ENCODE measurements around the gene CLBA1.

Gene CLBA1

GRCh38 chr14:104986487-104987164 lies 1.0 kb downstream of the CLBA1 start:
- no peak overlapping the region for H3K27ac ChIP-seq (ENCODE audit: low read depth, low read length)
- H3K9ac ChIP-seq (ENCODE audit: low read length): peak overlapping the region; percentile 36
- H3K4me1 ChIP-seq (ENCODE audit: control insufficient read depth, insufficient read depth, low read length): peaks cover 11% of the 10 kb centered on the region; the same call in 1 of the 2 replicates
- peaks cover 11% of the 10 kb centered on the region; the same call in 1 of the 2 replicates for H3K27me3 ChIP-seq (ENCODE audit: control insufficient read depth, insufficient read depth, low read length)
- no peaks in the 10 kb centered on the region for H3K9me3 ChIP-seq (ENCODE audit: control insufficient read depth, insufficient read depth, low read depth, low read length)
- 0 out of 2 replicates have a peak, but pooled peaks cover 1% of the 10 kb centered on the region for H3K36me3 ChIP-seq (ENCODE audit: control insufficient read depth, insufficient read depth, low read length)
- H3K4me3 ChIP-seq (ENCODE audit: low read depth, low read length): peak overlapping the region; percentile 79

- H3K9ac ChIP-seq (ENCODE audit: low read length): no peak overlapping the region
- peaks cover 8% of the 10 kb centered on the region for H3K36me3 ChIP-seq (ENCODE audit: control insufficient read depth, insufficient read depth, low read length)
- H3K4me3 ChIP-seq (ENCODE audit: low read depth, low read length): no peak overlapping the region
- no peak overlapping the region for H3K27ac ChIP-seq (ENCODE audit: low read depth, low read length)
- no peaks in the 10 kb centered on the region for H3K9me3 ChIP-seq (ENCODE audit: control insufficient read depth, insufficient read depth, low read depth, low read length)
- H3K4me1 ChIP-seq (ENCODE audit: control insufficient read depth, insufficient read depth, low read length): peaks cover 8% of the 10 kb centered on the region; the same call in 1 of the 2 replicates
- peaks cover 11% of the 10 kb centered on the region; the same call in 1 of the 2 replicates for H3K27me3 ChIP-seq (ENCODE audit: control insufficient read depth, insufficient read depth, low read length)
These were observed 3.8 kb downstream of the CLBA1 start for GRCh38 chr14:104989236-104989950.

GRCh38 chr14:104989951-104990303 lies 4.3 kb downstream of the CLBA1 start:
- Histone ChIP-seq H3K9me3 (ENCODE audit: control insufficient read depth, insufficient read depth, low read depth, low read length) (no peaks in the 10 kb centered on the region), H3K4me3 (ENCODE audit: low read depth, low read length) (no peak overlapping the region), H3K4me1 (ENCODE audit: control insufficient read depth, insufficient read depth, low read length) (peaks cover 8% of the 10 kb centered on the region; the same call in 1 of the 2 replicates), H3K9ac (ENCODE audit: low read length) (no peak overlapping the region), H3K36me3 (ENCODE audit: control insufficient read depth, insufficient read depth, low read length) (peaks cover 8% of the 10 kb centered on the region), H3K27me3 (ENCODE audit: control insufficient read depth, insufficient read depth, low read length) (peaks cover 11% of the 10 kb centered on the region; the same call in 1 of the 2 replicates), H3K27ac (ENCODE audit: low read depth, low read length) (no peak overlapping the region)

- H3K36me3 ChIP-seq (ENCODE audit: control insufficient read depth, insufficient read depth, low read length): peaks cover 8% of the 10 kb centered on the region
- no peak overlapping the region for H3K27ac ChIP-seq (ENCODE audit: low read depth, low read length)
- H3K27me3 ChIP-seq (ENCODE audit: control insufficient read depth, insufficient read depth, low read length): peaks cover 1% of the 10 kb centered on the region; the same call in 1 of the 2 replicates
- no peak overlapping the region for H3K4me3 ChIP-seq (ENCODE audit: low read depth, low read length)
- no peaks in the 10 kb centered on the region for H3K9me3 ChIP-seq (ENCODE audit: control insufficient read depth, insufficient read depth, low read depth, low read length)
- no peak overlapping the region for H3K9ac ChIP-seq (ENCODE audit: low read length)
- no peaks in the 10 kb centered on the region for H3K4me1 ChIP-seq (ENCODE audit: control insufficient read depth, insufficient read depth, low read length)
These were observed 6.3 kb downstream of the CLBA1 start for GRCh38 chr14:104991896-104992230.

- H3K36me3 ChIP-seq (ENCODE audit: control insufficient read depth, insufficient read depth, low read length): peaks cover 8% of the 10 kb centered on the region
- H3K27ac ChIP-seq (ENCODE audit: low read depth, low read length): no peak overlapping the region
- H3K9me3 ChIP-seq (ENCODE audit: control insufficient read depth, insufficient read depth, low read depth, low read length): no peaks in the 10 kb centered on the region
These were observed 6.9 kb downstream of the CLBA1 start for GRCh38 chr14:104992501-104992900.

GRCh38 chr14:104993306-104993705 lies 7.7 kb downstream of the CLBA1 start:
- Histone ChIP-seq H3K9me3 (ENCODE audit: control insufficient read depth, insufficient read depth, low read depth, low read length) (no peaks in the 10 kb centered on the region), H3K36me3 (ENCODE audit: control insufficient read depth, insufficient read depth, low read length) (peaks cover 8% of the 10 kb centered on the region), H3K4me3 (ENCODE audit: low read depth, low read length) (no peak overlapping the region), H3K4me1 (ENCODE audit: control insufficient read depth, insufficient read depth, low read length) (no peaks in the 10 kb centered on the region), H3K27me3 (ENCODE audit: control insufficient read depth, insufficient read depth, low read length) (no peaks in the 10 kb centered on the region), H3K27ac (ENCODE audit: low read depth, low read length) (no peak overlapping the region), H3K9ac (ENCODE audit: low read length) (no peak overlapping the region)

More at GRCh38 chr14:104992501-104992900, 6.9 kb downstream of the CLBA1 start:
- Histone ChIP-seq H3K9ac (ENCODE audit: low read length) (no peak overlapping the region), H3K4me3 (ENCODE audit: low read depth, low read length) (no peak overlapping the region), H3K4me1 (ENCODE audit: control insufficient read depth, insufficient read depth, low read length) (no peaks in the 10 kb centered on the region), H3K27me3 (ENCODE audit: control insufficient read depth, insufficient read depth, low read length) (no peaks in the 10 kb centered on the region)

- no peaks in the 10 kb centered on the region for H3K4me1 ChIP-seq (ENCODE audit: control insufficient read depth, insufficient read depth, low read length)
- H3K27me3 ChIP-seq (ENCODE audit: control insufficient read depth, insufficient read depth, low read length): no peaks in the 10 kb centered on the region
- H3K36me3 ChIP-seq (ENCODE audit: control insufficient read depth, insufficient read depth, low read length): peaks cover 8% of the 10 kb centered on the region
- H3K27ac ChIP-seq (ENCODE audit: low read depth, low read length): no peak overlapping the region
- H3K9me3 ChIP-seq (ENCODE audit: control insufficient read depth, insufficient read depth, low read depth, low read length): no peaks in the 10 kb centered on the region
- H3K9ac ChIP-seq (ENCODE audit: low read length): no peak overlapping the region
- H3K4me3 ChIP-seq (ENCODE audit: low read depth, low read length): no peak overlapping the region
These were observed 8.4 kb downstream of the CLBA1 start for GRCh38 chr14:104993808-104994591.

- no peaks in the 10 kb centered on the region for H3K27me3 ChIP-seq (ENCODE audit: control insufficient read depth, insufficient read depth, low read length)
- no peak overlapping the region for H3K27ac ChIP-seq (ENCODE audit: low read depth, low read length)
- H3K4me1 ChIP-seq (ENCODE audit: control insufficient read depth, insufficient read depth, low read length): no peaks in the 10 kb centered on the region
- H3K9me3 ChIP-seq (ENCODE audit: control insufficient read depth, insufficient read depth, low read depth, low read length): peaks cover 7% of the 10 kb centered on the region; the same call in 1 of the 2 replicates
- H3K4me3 ChIP-seq (ENCODE audit: low read depth, low read length): no peak overlapping the region
- peaks cover 8% of the 10 kb centered on the region for H3K36me3 ChIP-seq (ENCODE audit: control insufficient read depth, insufficient read depth, low read length)
- peak overlapping the region; percentile 10 for H3K9ac ChIP-seq (ENCODE audit: low read length)
These were observed 9.4 kb downstream of the CLBA1 start for GRCh38 chr14:104994978-104995377.

- H3K4me1 ChIP-seq (ENCODE audit: control insufficient read depth, insufficient read depth, low read length): no peaks in the 10 kb centered on the region
- peaks cover 8% of the 10 kb centered on the region; the same call in 1 of the 2 replicates for H3K9me3 ChIP-seq (ENCODE audit: control insufficient read depth, insufficient read depth, low read depth, low read length)
- peaks cover 8% of the 10 kb centered on the region for H3K36me3 ChIP-seq (ENCODE audit: control insufficient read depth, insufficient read depth, low read length)
- H3K27ac ChIP-seq (ENCODE audit: low read depth, low read length): no peak overlapping the region
- H3K9ac ChIP-seq (ENCODE audit: low read length): no peak overlapping the region
- H3K4me3 ChIP-seq (ENCODE audit: low read depth, low read length): no peak overlapping the region
- H3K27me3 ChIP-seq (ENCODE audit: control insufficient read depth, insufficient read depth, low read length): no peaks in the 10 kb centered on the region
These were observed 10.4 kb downstream of the CLBA1 start for GRCh38 chr14:104996032-104996431.

- no peak overlapping the region for H3K9ac ChIP-seq (ENCODE audit: low read length)
- H3K4me3 ChIP-seq (ENCODE audit: low read depth, low read length): no peak overlapping the region
- peaks cover 8% of the 10 kb centered on the region for H3K36me3 ChIP-seq (ENCODE audit: control insufficient read depth, insufficient read depth, low read length)
- H3K27me3 ChIP-seq (ENCODE audit: control insufficient read depth, insufficient read depth, low read length): no peaks in the 10 kb centered on the region
- peaks cover 8% of the 10 kb centered on the region; the same call in 1 of the 2 replicates for H3K9me3 ChIP-seq (ENCODE audit: control insufficient read depth, insufficient read depth, low read depth, low read length)
- no peaks in the 10 kb centered on the region for H3K4me1 ChIP-seq (ENCODE audit: control insufficient read depth, insufficient read depth, low read length)
- no peak overlapping the region for H3K27ac ChIP-seq (ENCODE audit: low read depth, low read length)
These were observed 10.9 kb downstream of the CLBA1 start for GRCh38 chr14:104996483-104996882.
